ENCODE measurements around the gene ZMYND19. TPM values are rescaled to one million over a fixed set of nuclear protein-coding genes. Genes with fewer than 3 reads are reported as not detected.
"Not testable (repeated sequence)": the region's sequence is repeated elsewhere in the genome, so short reads cannot be mapped to it uniquely, and the experiment has no call there.

The ZMYND19 gene
- total RNA-seq, 1 donor from 2014 or later, result 10.3 TPM

GRCh38 chr9:137558127-137558526, 32.2 kb downstream of the ZMYND19 start:
- DNase-seq (ENCODE audit: extremely low spot score in 2 of 2), result no peak

GRCh38 chr9:137556069-137556838, 34.1 kb downstream of the ZMYND19 start:
- H3K4me3 ChIP-seq, result no peak overlapping the region
- no peaks in the 10 kb centered on the region for H3K27me3 ChIP-seq
- H3K4me1 ChIP-seq, result peaks cover 12% of the 10 kb centered on the region
- H3K9me3 ChIP-seq, result no peaks in the 10 kb centered on the region
- H3K36me3 ChIP-seq, result peaks cover 0 to 41% of the 10 kb centered on the region in 2 donors
- H3K27ac ChIP-seq, result no peak overlapping the region
- DNase-seq (ENCODE audit: extremely low spot score in 2 of 2), result no peak
- intact Hi-C loops (cut with DNase I), result no loop called here
- TF ChIP-seq POLR2A (IDR thresholded peaks at IDR 0.05) (no peak), CTCF (IDR thresholded peaks at IDR 0.05) (no peak), POLR2AphosphoS5 (IDR thresholded peaks at IDR 0.05; ENCODE audit: insufficient read depth in 1 of 2, low read depth in 1 of 2) (no peak)

More at GRCh38 chr9:137558127-137558526, 32.2 kb downstream of the ZMYND19 start:
- TF ChIP-seq POLR2A (IDR thresholded peaks at IDR 0.05), result no peak
- no peak for TF ChIP-seq POLR2AphosphoS5 (IDR thresholded peaks at IDR 0.05; ENCODE audit: insufficient read depth in 1 of 2, low read depth in 1 of 2)
- TF ChIP-seq CTCF (IDR thresholded peaks at IDR 0.05), result no peak
- Histone ChIP-seq H3K36me3 (peaks cover 0 to 41% of the 10 kb centered on the region in 2 donors), H3K4me1 (peaks cover 3% of the 10 kb centered on the region), H3K4me3 (no peak overlapping the region), H3K27me3 (no peaks in the 10 kb centered on the region), H3K9me3 (no peaks in the 10 kb centered on the region), H3K27ac (no peak overlapping the region)
- intact Hi-C loops (cut with DNase I), result no loop called here

- no peak overlapping the region for H3K4me3 ChIP-seq
- no peaks in the 10 kb centered on the region for H3K9me3 ChIP-seq
- TF ChIP-seq POLR2AphosphoS5 (IDR thresholded peaks at IDR 0.05; ENCODE audit: insufficient read depth in 1 of 2, low read depth in 1 of 2) (no peak), POLR2A (IDR thresholded peaks at IDR 0.05) (no peak), CTCF (IDR thresholded peaks at IDR 0.05) (no peak)
- peaks cover 0 to 39% of the 10 kb centered on the region in 2 donors for H3K36me3 ChIP-seq
- H3K27ac ChIP-seq, result no peak overlapping the region
- DNase-seq (ENCODE audit: extremely low spot score in 2 of 2), result no peak
- H3K27me3 ChIP-seq, result no peaks in the 10 kb centered on the region
- H3K4me1 ChIP-seq, result peaks cover 12% of the 10 kb centered on the region
- intact Hi-C loops (cut with DNase I), result no loop called here
Observed at GRCh38 chr9:137555179-137555578, 35.1 kb downstream of the ZMYND19 start.

- intact Hi-C loops (cut with DNase I), result no loop called here
- no peak for DNase-seq (ENCODE audit: extremely low spot score in 2 of 2)
- TF ChIP-seq CTCF (IDR thresholded peaks at IDR 0.05) (no peak), POLR2A (IDR thresholded peaks at IDR 0.05) (no peak), POLR2AphosphoS5 (IDR thresholded peaks at IDR 0.05; ENCODE audit: insufficient read depth in 1 of 2, low read depth in 1 of 2) (no peak)
- H3K4me1 ChIP-seq, result peaks cover 20% of the 10 kb centered on the region
- H3K36me3 ChIP-seq, result peaks cover 0 to 31% of the 10 kb centered on the region in 2 donors
- H3K9me3 ChIP-seq, result no peaks in the 10 kb centered on the region
- no peak overlapping the region for H3K27ac ChIP-seq
- H3K4me3 ChIP-seq, result no peak overlapping the region
- H3K27me3 ChIP-seq, result no peaks in the 10 kb centered on the region
Observed at GRCh38 chr9:137554349-137554748, 36.0 kb downstream of the ZMYND19 start.

- H3K27me3 ChIP-seq; intact Hi-C loops (cut with DNase I); DNase-seq (ENCODE audit: extremely low spot score in 2 of 2); H3K9me3 ChIP-seq; H3K4me3 ChIP-seq; H3K27ac ChIP-seq: not testable (repeated sequence)
- Histone ChIP-seq H3K4me1 (peaks cover 20% of the 10 kb centered on the region), H3K36me3 (peaks cover 0 to 31% of the 10 kb centered on the region in 2 donors)
Observed at GRCh38 chr9:137553654-137554053, 36.7 kb downstream of the ZMYND19 start.
